GM19351 (cell line): Measurements from ENCODE around the gene EMX2.

Experiments used
- ATAC-seq: cut with Tn5 transposase; IDR thresholded peaks from one replicate; pipeline ENCODE4 v1.9.1; 2021; ENCODE audit warnings: mild to moderate bottlenecking, moderate library complexity; ENCODE audit not compliant: unreplicated experiment

The EMX2 gene

GRCh38 chr10:117543225-117544003 lies 868 bp downstream of the EMX2 start:
- ATAC-seq: no peak

DNA sequence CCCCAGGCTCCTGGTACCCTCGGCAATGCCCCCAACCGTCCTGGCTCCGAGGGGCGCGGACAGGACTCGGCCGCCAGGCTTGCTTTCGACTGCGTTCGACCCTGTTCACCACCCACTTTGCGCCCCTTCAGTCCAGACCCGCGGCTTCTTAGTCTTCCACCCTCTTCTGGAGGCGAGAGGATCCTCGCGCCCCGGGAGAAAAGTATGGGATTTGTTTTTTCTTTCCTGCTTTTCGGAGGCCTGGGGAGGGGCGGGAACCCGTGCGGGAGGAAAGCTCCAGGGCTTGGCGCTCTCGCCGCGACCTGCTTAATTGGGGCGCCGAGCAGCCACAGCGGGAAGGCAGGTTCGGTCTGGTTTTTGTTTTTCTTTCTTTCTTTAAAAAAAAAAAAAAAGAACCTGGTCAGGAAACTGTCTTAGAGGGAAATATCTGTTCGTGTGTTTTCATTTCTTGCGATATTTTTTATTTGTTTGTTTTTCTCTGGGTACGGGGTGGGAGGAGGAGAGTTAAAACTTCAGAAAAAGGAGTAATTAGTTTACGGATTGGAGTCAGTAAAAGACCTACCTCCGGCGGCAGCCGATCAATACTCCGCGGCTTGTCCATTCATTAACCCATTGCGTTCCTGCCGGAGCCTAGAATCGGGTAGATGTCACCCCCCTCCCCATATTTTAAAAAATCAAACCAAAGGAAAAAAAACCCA lies 1.6 kb downstream of the EMX2 start:
- ATAC-seq: no peak

DNA sequence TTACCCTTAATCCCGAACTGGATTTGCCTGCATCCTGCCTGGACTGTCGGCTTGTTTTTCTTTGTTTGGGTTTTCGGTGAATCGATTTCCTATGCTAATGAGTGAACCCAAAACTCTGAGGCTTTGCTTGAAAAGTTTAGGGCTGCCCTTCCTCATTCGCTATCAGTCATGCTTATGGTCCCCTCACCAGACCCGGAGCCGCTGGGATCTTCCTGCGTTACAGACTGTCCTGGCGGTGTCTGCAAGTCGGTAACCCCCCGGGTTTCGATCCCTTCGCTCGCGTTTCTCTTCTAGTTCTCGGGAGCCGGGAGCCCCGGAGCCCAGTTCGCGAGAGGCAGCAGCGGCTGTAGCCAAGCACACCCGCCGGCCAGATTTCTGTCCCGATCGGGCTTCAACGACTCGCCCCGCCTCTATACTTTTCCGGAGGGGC lies 2.2 kb downstream of the EMX2 start:
- no peak for ATAC-seq

DNA sequence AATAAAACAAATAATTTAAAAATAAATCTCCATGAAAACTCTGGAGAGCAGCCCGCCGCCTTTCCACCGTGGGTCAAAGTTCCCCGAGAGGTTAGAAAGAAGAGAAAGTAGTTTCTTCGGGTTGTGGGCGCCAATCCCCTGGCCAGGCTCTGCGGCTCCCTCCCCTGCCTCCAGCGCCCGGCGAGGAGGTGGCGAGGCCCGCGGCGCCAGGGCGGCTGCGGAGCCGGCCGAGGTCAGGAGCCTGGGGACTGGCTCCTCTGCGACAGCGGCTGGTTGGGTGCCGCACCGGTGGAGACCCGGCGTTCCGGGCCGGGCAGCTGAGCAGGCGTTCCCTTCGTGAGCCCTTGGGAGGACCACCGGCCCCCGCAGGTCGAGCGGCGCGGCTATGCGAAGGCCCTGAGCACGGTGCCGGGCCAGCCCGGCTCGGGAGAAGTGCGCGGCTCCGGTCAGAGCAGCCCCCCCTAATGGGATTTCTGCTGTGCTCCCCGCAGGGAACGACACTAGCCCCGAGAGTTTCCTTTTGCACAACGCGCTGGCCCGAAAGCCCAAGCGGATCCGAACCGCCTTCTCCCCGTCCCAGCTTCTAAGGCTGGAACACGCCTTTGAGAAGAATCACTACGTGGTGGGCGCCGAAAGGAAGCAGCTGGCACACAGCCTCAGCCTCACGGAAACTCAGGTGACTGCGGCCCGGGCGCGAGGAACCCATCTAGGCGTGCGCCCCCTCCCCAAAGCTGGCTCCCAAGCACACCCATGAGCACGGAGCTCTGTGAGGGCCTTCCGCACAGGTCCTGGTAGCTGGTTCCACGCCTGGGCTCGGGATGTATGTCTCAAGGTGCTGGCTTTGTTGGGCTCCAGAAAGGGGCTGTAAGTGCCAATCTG lies 2.8 kb downstream of the EMX2 start:
- no peak for ATAC-seq

DNA sequence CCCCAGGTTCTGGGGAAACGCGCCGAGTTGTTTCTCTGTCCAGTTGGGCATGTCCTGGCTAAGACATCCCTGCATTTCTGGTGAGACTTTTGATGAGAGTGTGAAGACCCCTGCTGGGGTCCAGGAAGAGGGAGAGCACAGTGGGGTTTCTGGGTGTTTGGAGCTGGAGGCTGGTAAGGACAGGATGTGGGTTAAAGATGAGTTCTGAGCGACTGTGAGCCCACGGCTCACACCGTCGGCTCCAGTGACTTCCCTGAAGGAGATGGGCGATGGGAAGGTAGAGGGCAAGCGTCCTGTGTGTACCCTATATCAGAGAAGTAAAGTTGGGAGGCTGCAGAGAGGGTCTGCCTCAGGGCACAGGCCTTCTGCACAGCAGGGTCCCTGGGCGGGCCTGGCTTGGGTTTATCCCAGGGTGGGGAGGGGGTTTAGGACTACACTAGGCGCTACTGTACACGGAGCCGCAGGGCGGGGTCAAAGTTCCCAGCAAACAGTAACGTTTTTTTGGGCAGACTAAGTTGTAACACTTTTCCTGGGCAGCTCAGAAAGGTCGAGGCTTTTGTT lies 3.6 kb downstream of the EMX2 start:
- ATAC-seq: no peak

DNA sequence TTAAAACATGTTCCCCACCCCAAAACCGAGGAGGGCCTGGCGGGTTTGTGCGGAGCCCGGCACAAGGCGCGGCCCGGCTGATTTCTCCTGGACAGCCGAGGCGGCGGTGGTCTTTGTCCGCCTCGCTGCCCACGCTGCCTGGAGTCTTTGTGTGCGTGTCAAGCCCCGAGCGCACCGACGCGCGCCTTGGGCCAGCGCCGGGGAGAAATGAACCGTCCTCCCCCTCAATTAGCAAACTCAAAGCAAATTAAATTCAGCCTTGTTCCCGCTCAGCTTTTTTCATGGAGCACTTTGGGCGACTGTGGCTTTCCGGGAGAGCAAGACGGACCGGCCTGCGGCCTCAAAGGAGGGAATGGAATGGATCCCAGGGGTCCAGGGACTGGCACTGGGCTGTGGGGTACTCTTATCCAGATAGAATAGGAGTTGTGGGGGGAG lies 4.1 kb downstream of the EMX2 start:
- no peak for ATAC-seq

GRCh38 chr10:117547016-117547715 lies 4.6 kb downstream of the EMX2 start:
- no peak for ATAC-seq

DNA sequence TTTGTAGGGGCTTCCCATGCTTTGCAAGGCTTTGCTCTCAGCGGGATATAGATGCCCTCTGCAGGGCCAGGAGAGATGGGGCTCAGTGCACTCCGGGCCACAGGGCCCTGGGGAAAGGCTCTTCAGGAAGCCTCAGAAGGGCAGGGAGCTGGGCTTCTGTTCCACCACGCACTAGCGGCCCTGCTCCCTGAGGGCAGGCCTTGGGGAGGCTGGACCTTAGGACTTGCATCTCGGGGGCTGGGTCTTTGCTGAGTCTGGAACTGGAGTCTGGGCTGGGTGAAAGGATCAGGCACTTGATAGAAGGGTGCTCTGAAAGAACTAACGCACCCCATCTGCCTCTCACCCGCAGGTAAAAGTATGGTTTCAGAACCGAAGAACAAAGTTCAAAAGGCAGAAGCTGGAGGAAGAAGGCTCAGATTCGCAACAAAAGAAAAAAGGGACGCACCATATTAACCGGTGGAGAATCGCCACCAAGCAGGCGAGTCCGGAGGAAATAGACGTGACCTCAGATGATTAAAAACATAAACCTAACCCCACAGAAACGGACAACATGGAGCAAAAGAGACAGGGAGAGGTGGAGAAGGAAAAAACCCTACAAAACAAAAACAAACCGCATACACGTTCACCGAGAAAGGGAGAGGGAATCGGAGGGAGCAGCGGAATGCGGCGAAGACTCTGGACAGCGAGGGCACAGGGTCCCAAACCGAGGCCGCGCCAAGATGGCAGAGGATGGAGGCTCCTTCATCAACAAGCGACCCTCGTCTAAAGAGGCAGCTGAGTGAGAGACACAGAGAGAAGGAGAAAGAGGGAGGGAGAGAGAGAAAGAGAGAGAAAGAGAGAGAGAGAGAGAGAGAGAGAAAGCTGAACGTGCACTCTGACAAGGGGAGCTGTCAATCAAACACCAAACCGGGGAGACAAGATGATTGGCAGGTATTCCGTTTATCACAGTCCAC lies 5.4 kb downstream of the EMX2 start:
- ATAC-seq: no peak

GRCh38 chr10:117549100-117549585 lies 6.6 kb downstream of the EMX2 start:
- no peak for ATAC-seq

- no peak for ATAC-seq
Measured at GRCh38 chr10:117550076-117550475, 7.5 kb downstream of the EMX2 start.

DNA sequence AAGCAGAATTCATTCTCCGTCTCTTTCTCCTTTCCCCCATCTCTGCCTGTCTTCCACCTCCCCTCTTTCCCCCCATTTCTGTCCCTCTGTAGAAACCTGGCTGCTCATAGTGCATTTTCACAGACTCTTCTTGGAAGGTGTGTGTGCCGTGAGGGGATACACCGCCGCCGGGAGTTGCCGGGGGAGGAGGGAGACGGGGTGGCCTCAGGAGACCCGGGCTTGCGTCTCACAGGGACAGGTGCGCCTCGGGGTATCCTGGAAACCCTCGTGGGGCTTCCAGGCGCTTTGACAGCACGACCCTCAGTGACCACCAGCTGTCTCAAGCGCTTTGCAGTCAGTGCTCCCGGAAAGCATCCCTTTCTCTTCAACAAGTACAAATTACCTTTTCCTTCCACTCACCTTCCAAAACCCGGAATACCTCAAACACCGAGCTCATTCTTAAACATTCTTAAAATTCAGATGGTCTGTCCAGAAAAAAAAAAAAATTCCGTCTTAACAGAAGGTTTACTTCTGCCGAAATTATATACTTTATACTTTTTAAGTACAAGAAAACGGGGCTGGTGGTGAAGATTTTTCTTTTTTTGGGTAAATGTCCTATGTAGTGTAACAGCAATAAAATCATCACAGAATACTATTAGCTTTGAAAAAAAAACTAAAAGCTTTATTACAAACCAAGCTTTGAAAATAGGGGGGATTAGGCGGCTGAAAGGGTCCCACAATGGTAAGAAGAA lies 8.2 kb downstream of the EMX2 start:
- ATAC-seq: no peak

GRCh38 chr10:117551330-117552155 lies 9.0 kb downstream of the EMX2 start:
- no peak for ATAC-seq

- ATAC-seq: no peak
Measured at GRCh38 chr10:117552156-117552631, 9.6 kb downstream of the EMX2 start.

DNA sequence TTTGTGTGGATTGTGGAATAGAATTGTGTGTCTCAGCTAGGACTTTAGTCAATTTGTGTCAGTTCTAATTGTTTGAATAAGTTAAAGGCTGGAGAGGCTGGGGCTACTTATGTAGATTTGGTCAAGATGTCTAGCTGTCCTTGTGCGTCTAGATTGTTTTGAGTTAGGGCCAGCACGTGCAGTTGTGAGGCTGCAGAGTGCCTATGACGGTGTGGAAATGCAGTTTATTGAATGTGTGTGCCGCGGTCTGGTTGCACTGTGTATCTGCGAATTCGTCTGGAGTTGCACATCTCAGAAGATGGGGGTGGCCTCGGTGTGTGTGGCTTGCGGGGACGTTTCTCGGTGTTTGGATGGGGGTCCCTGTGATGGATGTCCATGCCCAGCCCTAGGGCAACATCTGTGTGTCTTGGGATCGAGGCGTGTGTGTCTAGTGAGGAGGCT lies 10.2 kb downstream of the EMX2 start:
- ATAC-seq: no peak

DNA sequence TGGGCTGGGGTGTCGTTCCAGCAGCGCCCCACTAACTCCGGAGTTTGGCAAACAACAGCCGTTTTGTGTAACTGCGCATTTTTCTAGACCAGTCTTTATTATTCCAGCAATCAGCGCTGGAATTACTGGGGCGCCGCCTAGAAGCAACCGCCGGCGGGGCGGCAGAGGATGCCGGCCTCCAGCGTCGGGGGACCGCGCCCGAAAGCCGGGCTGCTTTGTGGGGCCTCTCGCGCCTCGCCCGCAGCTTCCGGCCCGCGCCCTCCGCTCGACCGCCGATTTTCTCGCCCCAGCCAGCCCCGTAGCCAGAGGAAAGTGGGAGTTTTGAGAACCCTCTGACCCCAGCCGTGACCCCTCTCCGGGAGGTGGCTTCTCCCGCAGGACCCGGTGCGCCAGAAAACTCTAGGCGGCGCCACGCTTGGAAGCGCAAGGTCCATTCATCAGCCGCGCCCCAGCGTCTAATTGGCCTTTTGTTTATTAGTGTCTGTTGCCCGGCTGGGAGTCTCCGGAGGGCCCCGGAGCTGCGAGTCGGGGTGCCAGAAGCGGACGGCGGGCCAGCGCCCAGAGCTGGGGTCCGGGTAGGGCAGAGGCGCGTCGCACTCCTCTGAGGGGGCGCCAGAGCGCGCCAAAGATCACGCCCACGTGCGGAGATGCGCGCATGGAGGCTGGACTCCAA lies 10.7 kb downstream of the EMX2 start:
- no peak for ATAC-seq

DNA sequence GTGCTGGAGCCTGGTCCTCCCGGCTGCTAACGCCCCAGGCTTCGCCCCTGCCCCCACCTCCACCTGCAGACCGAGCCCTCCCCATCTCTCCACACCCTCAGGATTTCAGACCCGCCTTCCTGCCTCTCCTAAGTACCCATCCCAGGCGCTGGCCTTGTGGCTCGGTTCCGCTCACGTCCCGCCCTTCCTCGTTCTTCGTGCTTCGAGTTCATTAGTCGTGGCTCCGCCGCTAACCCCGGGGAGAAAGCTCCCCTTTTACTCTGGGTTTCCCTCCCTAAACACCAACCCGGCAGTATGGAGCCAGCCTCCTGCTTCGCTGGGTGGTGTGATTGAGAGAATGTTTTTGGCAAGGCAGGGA lies 11.2 kb downstream of the EMX2 start:
- no peak for ATAC-seq

GRCh38 chr10:117554241-117554814 lies 11.8 kb downstream of the EMX2 start:
- no peak for ATAC-seq
